ENCODE data around the gene STPG2. TPM values are rescaled to one million over a fixed set of nuclear protein-coding genes. Genes with fewer than 3 reads are reported as not detected.

The STPG2 gene
- total and polyA plus RNA-seq, 10 donors, result 0.03 to 2.0 (median 0.67) TPM; not detected in 1

- H3K4me1 ChIP-seq, result no peaks in the 10 kb centered on the region
- no peak overlapping the region for H3K27ac ChIP-seq
- no peak for DNase-seq
- TF ChIP-seq, protein P1, sequence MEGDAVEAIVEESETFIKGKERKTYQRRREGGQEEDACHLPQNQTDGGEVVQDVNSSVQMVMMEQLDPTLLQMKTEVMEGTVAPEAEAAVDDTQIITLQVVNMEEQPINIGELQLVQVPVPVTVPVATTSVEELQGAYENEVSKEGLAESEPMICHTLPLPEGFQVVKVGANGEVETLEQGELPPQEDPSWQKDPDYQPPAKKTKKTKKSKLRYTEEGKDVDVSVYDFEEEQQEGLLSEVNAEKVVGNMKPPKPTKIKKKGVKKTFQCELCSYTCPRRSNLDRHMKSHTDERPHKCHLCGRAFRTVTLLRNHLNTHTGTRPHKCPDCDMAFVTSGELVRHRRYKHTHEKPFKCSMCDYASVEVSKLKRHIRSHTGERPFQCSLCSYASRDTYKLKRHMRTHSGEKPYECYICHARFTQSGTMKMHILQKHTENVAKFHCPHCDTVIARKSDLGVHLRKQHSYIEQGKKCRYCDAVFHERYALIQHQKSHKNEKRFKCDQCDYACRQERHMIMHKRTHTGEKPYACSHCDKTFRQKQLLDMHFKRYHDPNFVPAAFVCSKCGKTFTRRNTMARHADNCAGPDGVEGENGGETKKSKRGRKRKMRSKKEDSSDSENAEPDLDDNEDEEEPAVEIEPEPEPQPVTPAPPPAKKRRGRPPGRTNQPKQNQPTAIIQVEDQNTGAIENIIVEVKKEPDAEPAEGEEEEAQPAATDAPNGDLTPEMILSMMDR (IDR thresholded peaks at IDR 0.05 in 8 of 11, conservative IDR thresholded peaks at IDR 0.05 in 3 of 11), result no peak
- TF ChIP-seq POLR2A (IDR thresholded peaks at IDR 0.05) (no peak), POLR2AphosphoS5 (IDR thresholded peaks at IDR 0.05) (no peak)
- H3K27me3 ChIP-seq (replicated peaks in 1 of 7), result no peaks in the 10 kb centered on the region
- H3K4me3 ChIP-seq, result no peak overlapping the region
- no peaks in the 10 kb centered on the region for H3K36me3 ChIP-seq
- intact Hi-C loops (cut with DNase I; ENCODE audit: low total_unique reads), result no loop called here
- WGBS, 5 donors, result 80 to 93% (median 88%) methylated on average over 3 of the region's 3 CpGs
- H3K9me3 ChIP-seq, result peaks cover 0 to 6% (median 0%) of the 10 kb centered on the region in 8 donors
These were observed 487.1 kb downstream of the STPG2 start for GRCh38 chr4:97656044-97656720.

- no peaks in the 10 kb centered on the region for H3K9me3 ChIP-seq
- 80 to 86% (median 84%) methylated on average over 2 of the region's 2 CpGs for WGBS, 5 donors
- H3K36me3 ChIP-seq, result no peaks in the 10 kb centered on the region
- intact Hi-C loops (cut with DNase I; ENCODE audit: low total_unique reads), result no loop called here
- H3K27ac ChIP-seq, result no peak overlapping the region
- no peaks in the 10 kb centered on the region for H3K27me3 ChIP-seq (replicated peaks in 1 of 7)
- H3K4me3 ChIP-seq, result no peak overlapping the region
- DNase-seq, result no peak
- no peaks in the 10 kb centered on the region for H3K4me1 ChIP-seq
- no peak for TF ChIP-seq POLR2A (IDR thresholded peaks at IDR 0.05)
- no peak for TF ChIP-seq POLR2AphosphoS5 (IDR thresholded peaks at IDR 0.05)
- TF ChIP-seq, protein P1 (IDR thresholded peaks at IDR 0.05 in 8 of 11, conservative IDR thresholded peaks at IDR 0.05 in 3 of 11), result no peak
These were observed 489.6 kb downstream of the STPG2 start for GRCh38 chr4:97653701-97654100.

GRCh38 chr4:97646997-97647396, 496.3 kb downstream of the STPG2 start:
- TF ChIP-seq POLR2A (IDR thresholded peaks at IDR 0.05) (no peak), POLR2AphosphoS5 (IDR thresholded peaks at IDR 0.05) (no peak)
- TF ChIP-seq, protein P1 (IDR thresholded peaks at IDR 0.05 in 8 of 11, conservative IDR thresholded peaks at IDR 0.05 in 3 of 11), result no peak
- peak; percentile 23 for DNase-seq
- Histone ChIP-seq H3K27me3 (replicated peaks in 1 of 7) (no peaks in the 10 kb centered on the region), H3K4me3 (no peak overlapping the region), H3K4me1 (no peaks in the 10 kb centered on the region), H3K27ac (no peak overlapping the region), H3K36me3 (no peaks in the 10 kb centered on the region), H3K9me3 (no peaks in the 10 kb centered on the region)
- intact Hi-C loops (cut with DNase I; ENCODE audit: low total_unique reads), result no loop called here

- H3K27me3 ChIP-seq (replicated peaks in 1 of 7), result no peaks in the 10 kb centered on the region
- intact Hi-C loops (cut with DNase I; ENCODE audit: low total_unique reads), result no loop called here
- no peaks in the 10 kb centered on the region for H3K9me3 ChIP-seq
- H3K4me1 ChIP-seq, result no peaks in the 10 kb centered on the region
- no peak for DNase-seq
- TF ChIP-seq POLR2A (IDR thresholded peaks at IDR 0.05) (no peak), POLR2AphosphoS5 (IDR thresholded peaks at IDR 0.05) (no peak)
- TF ChIP-seq, protein P1 (IDR thresholded peaks at IDR 0.05 in 8 of 11, conservative IDR thresholded peaks at IDR 0.05 in 3 of 11), result no peak
- no peak overlapping the region for H3K27ac ChIP-seq
- H3K4me3 ChIP-seq, result no peak overlapping the region
- 72 to 88% (median 83%) methylated on average over 2 of the region's 2 CpGs for WGBS, 5 donors
- H3K36me3 ChIP-seq, result no peaks in the 10 kb centered on the region
These were observed 498.0 kb downstream of the STPG2 start for GRCh38 chr4:97645071-97645821.

Measured in spleen (tissue), 11 donors.